ENCODE results near the gene LRRC61. TPM values are rescaled to one million over a fixed set of nuclear protein-coding genes. Genes with fewer than 3 reads are reported as not detected.

LRRC61 gene
- total RNA-seq, 2 donors from 2014 or later = 25.8 to 34.4 TPM

GRCh38 chr7:150367677-150368095 lies 44.5 kb downstream of the LRRC61 start:
- peak overlapping the region; percentile 95 to 97 for H3K27ac ChIP-seq

GRCh38 chr7:150368096-150368883 lies 45.1 kb downstream of the LRRC61 start, which contains the start of gene REPIN1:
Gene REPIN1 (plus strand): TSS chr7:150368822. CDS start chr7:150369712, 890 bp downstream.
- no peaks in the 10 kb centered on the region for H3K36me3 ChIP-seq
- DNase-seq (ENCODE audit: low spot score) = peak; percentile 89
- H3K4me3 ChIP-seq = peak within 1 kb of the TSS; percentile 86 to 88
- no peaks in the 10 kb centered on the region for H3K9me3 ChIP-seq
- peaks cover 22% of the 10 kb centered on the region for H3K4me1 ChIP-seq (replicated peaks)
- TF ChIP-seq POLR2AphosphoS5 (IDR thresholded peaks at IDR 0.05) (peak; percentile 62), CTCF (IDR thresholded peaks at IDR 0.05) (no peak), POLR2A (IDR thresholded peaks at IDR 0.05) (peak; percentile 58)
- WGBS = 0% methylated on average over 42 of the region's 85 CpGs
- no peaks in the 10 kb centered on the region for H3K27me3 ChIP-seq (replicated peaks; ENCODE audit: insufficient read depth)
- intact Hi-C loops (cut with DNase I) = loop anchor here (1.0 kb wide), 1 partner anchor 10 kb away; no protein-coding TSS in a partner anchor
- H3K27ac ChIP-seq = peak within 1 kb of the TSS; percentile 95 to 97

More at GRCh38 chr7:150367677-150368095, 44.5 kb downstream of the LRRC61 start:
- Histone ChIP-seq H3K4me1 (replicated peaks) (peaks cover 16% of the 10 kb centered on the region), H3K9me3 (no peaks in the 10 kb centered on the region), H3K27me3 (replicated peaks; ENCODE audit: insufficient read depth) (no peaks in the 10 kb centered on the region), H3K4me3 (peak overlapping the region; percentile 86 to 88), H3K36me3 (no peaks in the 10 kb centered on the region)
- 23% methylated on average over 8 of the region's 8 CpGs for WGBS
- TF ChIP-seq POLR2AphosphoS5 (IDR thresholded peaks at IDR 0.05) = peak; percentile 36
- no peak for TF ChIP-seq CTCF (IDR thresholded peaks at IDR 0.05)
- no peak for DNase-seq (ENCODE audit: low spot score)
- intact Hi-C loops (cut with DNase I) = loop anchor here (1.0 kb wide), 1 partner anchor 11 kb away; no protein-coding TSS in a partner anchor

DNA sequence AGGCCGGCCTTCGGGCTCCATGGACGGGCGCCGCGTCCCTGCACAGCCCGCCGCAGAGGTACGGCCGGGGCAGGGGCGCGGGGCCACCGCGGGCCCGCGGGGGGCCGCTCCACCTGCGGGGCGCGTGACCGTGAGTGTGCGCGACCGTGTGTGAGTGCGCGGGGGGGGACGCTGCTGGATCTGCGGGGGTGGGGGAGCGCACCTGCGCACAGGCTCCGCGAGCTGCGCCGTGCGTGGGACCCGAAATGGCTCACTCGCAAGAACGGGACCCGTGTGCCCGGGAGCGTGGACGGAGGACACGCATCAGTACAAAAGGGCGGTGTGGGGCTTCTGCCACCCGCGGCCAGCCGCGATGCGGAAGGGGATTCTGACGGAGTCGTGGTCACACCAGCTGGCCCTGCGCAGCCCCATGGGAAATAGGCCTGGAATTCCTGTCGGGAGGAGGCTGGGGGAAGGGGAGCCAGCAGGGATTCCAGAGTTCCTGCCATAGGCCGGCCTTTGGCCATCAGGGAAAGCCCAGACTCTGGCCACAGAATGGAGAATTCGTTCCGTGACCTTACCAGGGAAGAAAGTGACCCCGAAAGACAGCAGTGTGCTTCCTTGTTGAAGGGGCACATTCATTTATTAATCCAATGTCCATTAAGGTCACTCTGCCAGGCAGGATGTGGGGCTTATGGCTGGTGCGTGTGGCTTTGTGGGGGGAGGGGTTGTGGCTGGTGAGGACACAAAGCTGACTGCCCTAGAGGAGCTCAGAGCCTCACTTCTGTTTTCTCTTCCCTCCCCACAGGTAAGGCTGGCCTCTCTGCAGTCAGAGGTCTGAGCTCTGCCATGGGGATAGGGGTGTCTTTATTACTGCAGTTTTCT lies 46.0 kb downstream of the LRRC61 start:
- H3K9me3 ChIP-seq = no peaks in the 10 kb centered on the region
- peak; percentile 45 for DNase-seq (ENCODE audit: low spot score)
- H3K4me3 ChIP-seq = peak overlapping the region; percentile 86 to 88
- H3K4me1 ChIP-seq (replicated peaks) = peaks cover 29% of the 10 kb centered on the region
- WGBS = 0% methylated on average over 57 of the region's 58 CpGs
- no peak for TF ChIP-seq CTCF (IDR thresholded peaks at IDR 0.05)
- TF ChIP-seq POLR2AphosphoS5 (IDR thresholded peaks at IDR 0.05) = no peak
- TF ChIP-seq POLR2A (IDR thresholded peaks at IDR 0.05) = no peak
- no peaks in the 10 kb centered on the region for H3K36me3 ChIP-seq
- intact Hi-C loops (cut with DNase I) = loop anchor here (1.0 kb wide), 1 partner anchor 9 kb away; no protein-coding TSS in a partner anchor
- H3K27me3 ChIP-seq (replicated peaks; ENCODE audit: insufficient read depth) = no peaks in the 10 kb centered on the region
- H3K27ac ChIP-seq = peak overlapping the region; percentile 95 to 97

DNA sequence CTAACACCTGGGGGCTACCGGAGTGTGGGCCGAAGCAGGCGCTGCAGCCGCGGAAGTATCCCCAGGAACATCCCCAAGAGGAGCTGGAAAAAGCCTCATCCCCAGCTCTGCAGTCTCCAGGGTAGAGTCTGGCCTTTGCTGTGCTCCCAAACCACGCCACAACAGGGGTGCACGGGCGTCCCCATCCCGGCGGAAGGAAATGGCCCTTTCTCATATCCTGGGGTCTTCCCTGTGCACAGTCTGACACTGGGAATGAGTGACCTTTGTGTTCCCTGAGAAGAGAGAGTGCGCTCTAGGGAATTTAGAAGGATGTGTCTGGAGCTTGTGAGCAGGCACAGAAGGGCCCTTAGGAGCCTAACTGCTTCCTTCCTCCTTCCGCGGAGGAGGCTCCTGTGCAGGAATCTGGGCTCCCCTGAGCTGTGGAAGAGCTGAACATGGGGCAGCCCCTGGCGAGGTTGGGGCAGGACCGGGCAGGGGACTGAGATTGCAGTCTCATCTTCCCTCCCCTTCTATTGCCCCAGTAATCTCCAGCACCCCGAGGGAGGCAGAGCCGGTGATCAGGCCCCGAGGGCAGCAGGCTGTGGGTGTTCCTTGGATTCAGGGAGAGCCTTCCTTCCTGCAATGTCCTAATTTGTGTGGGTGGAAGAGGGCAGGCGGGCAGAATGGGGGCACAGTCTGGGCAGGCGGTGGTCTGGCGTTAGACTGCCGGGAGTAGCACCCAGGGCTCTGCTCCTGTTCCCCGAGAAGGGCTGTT lies 46.8 kb downstream of the LRRC61 start:
- Histone ChIP-seq H3K9me3 (no peaks in the 10 kb centered on the region), H3K27ac (peak overlapping the region; percentile 95 to 97), H3K4me1 (replicated peaks) (peaks cover 29% of the 10 kb centered on the region), H3K36me3 (no peaks in the 10 kb centered on the region), H3K4me3 (peak overlapping the region; percentile 86 to 88), H3K27me3 (replicated peaks; ENCODE audit: insufficient read depth) (no peaks in the 10 kb centered on the region)
- no peak for TF ChIP-seq POLR2AphosphoS5 (IDR thresholded peaks at IDR 0.05)
- TF ChIP-seq POLR2A (IDR thresholded peaks at IDR 0.05) = no peak
- no peak for TF ChIP-seq CTCF (IDR thresholded peaks at IDR 0.05)
- no peak for DNase-seq (ENCODE audit: low spot score)
- intact Hi-C loops (cut with DNase I) = no loop called here
- 23% methylated on average over 23 of the region's 23 CpGs for WGBS

All from prostate gland (tissue), 2 donors.